Measurements from ENCODE around the gene LCE3E.
"Not testable (repeated sequence)": the region's sequence is repeated elsewhere in the genome, so short reads cannot be mapped to it uniquely, and the experiment has no call there.

Gene LCE3E

DNA sequence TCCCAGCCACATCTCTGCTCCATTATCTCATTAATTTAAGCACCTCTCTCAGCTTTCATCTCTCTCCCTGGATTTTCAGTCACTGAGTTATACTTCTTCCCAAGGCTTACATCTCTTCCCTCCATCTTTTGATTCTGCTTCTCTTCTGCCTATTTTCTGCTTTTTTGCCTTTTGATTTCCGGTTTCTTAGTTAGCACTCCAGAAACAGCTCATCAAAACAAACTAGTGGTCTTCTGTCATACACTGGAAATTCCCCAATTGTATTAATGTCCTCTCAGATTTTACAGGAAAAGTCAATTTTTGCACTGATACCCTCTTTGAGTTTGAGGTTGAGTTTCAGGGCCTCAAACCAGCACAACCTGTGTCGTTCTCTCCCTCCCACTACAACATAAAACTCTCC is 1.5 kb downstream of the LCE3E start:
- DNase-seq (ENCODE audit: low read depth, low spot score), result no peak
- H3K4me1 ChIP-seq (ENCODE audit: control insufficient read depth, insufficient read depth, low read length), result no peaks in the 10 kb centered on the region; the same call in 1 of the 2 replicates
- no peaks in the 10 kb centered on the region for H3K27me3 ChIP-seq (ENCODE audit: control insufficient read depth, insufficient read depth, low read length)
- no peak overlapping the region for H3K27ac ChIP-seq (ENCODE audit: low read length)
- peaks cover 6% of the 10 kb centered on the region for H3K9me3 ChIP-seq (ENCODE audit: control insufficient read depth, insufficient read depth, low read length)
- H3K4me3 ChIP-seq (ENCODE audit: low read length), result no peak overlapping the region
- no peaks in the 10 kb centered on the region for H3K36me3 ChIP-seq (ENCODE audit: control insufficient read depth, insufficient read depth, low read length)
- WGBS (ENCODE audit: insufficient coverage, insufficient read length), result no CpG with 5 or more reads among the region's 2 CpGs

DNA sequence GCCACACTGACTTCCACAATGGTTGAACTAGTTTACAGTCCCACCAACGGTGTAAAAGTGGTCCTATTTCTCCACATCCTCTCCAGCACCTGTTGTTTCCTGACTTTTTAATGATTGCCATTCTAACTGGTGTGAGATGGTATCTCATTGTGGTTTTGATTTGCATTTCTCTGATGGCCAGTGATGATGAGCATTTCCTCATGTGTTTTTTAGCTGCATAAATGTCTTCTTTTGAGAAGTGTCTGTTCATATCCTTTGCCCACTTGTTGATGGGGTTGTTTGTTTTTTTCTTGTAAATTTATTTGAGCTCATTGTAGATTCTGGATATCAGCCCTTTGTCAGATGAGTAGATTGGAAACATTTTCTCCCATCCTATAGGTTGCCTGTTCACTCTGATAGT is 18.2 kb downstream of the LCE3E start:
- WGBS (ENCODE audit: insufficient coverage, insufficient read length), result no CpG with 5 or more reads among the region's 1 CpG
- not testable (repeated sequence) for H3K4me3 ChIP-seq (ENCODE audit: low read length); H3K4me1 ChIP-seq (ENCODE audit: control insufficient read depth, insufficient read depth, low read length); H3K27ac ChIP-seq (ENCODE audit: low read length); H3K36me3 ChIP-seq (ENCODE audit: control insufficient read depth, insufficient read depth, low read length); H3K27me3 ChIP-seq (ENCODE audit: control insufficient read depth, insufficient read depth, low read length); DNase-seq (ENCODE audit: low read depth, low spot score)
- H3K9me3 ChIP-seq (ENCODE audit: control insufficient read depth, insufficient read depth, low read length), result peaks cover 18% of the 10 kb centered on the region

DNA sequence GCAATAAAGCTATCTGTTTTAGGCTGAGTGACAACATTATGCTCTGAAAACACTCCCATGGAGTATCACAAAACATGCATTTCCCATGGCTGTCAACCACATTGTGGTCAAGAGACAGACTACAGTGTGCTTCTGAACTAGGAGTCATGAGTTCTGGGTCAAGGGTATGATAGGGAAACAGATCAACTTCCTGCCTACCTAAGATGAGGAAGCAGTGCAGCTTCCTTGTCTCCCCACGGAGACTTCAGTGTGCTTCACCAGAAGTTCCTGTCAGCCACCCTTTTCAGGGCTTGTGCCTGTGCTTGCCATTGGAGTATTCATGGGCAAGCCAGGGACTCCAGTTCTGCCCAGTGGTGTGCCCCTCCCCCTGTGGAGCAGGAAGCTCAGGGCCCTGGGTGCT is 19.9 kb downstream of the LCE3E start:
- Histone ChIP-seq H3K4me3 (ENCODE audit: low read length) (no peak overlapping the region), H3K4me1 (ENCODE audit: control insufficient read depth, insufficient read depth, low read length) (no peaks in the 10 kb centered on the region), H3K36me3 (ENCODE audit: control insufficient read depth, insufficient read depth, low read length) (no peaks in the 10 kb centered on the region), H3K27me3 (ENCODE audit: control insufficient read depth, insufficient read depth, low read length) (no peaks in the 10 kb centered on the region), H3K27ac (ENCODE audit: low read length) (no peak overlapping the region), H3K9me3 (ENCODE audit: control insufficient read depth, insufficient read depth, low read length) (peaks cover 24% of the 10 kb centered on the region)
- WGBS (ENCODE audit: insufficient coverage, insufficient read length), result no CpG with 5 or more reads among the region's 1 CpG
- no peak for DNase-seq (ENCODE audit: low read depth, low spot score)

DNA sequence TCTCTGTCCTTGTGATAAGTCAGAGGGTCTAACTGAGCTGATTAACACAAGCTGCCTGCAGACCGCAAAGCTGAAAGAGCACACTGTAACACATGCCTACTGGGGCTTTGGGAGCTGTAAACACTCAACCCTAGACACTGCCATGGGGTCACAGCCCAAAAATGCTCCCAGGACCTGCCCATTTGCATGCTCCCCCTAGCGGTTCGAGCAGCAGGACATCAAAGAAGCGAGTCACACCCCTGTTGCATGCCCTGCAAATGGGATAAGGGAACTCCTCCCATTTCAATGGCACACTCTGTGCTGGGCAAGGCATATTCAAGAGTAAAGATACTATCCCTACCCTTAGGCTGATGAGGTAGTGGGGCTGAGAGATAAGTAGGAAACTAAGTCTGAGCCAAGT is 22.8 kb downstream of the LCE3E start:
- H3K27ac ChIP-seq (ENCODE audit: low read length), result no peak overlapping the region
- WGBS (ENCODE audit: insufficient coverage, insufficient read length), result no CpG with 5 or more reads among the region's 4 CpGs
- no peak overlapping the region for H3K4me3 ChIP-seq (ENCODE audit: low read length)
- no peaks in the 10 kb centered on the region for H3K36me3 ChIP-seq (ENCODE audit: control insufficient read depth, insufficient read depth, low read length)
- no peaks in the 10 kb centered on the region for H3K4me1 ChIP-seq (ENCODE audit: control insufficient read depth, insufficient read depth, low read length)
- no peaks in the 10 kb centered on the region for H3K27me3 ChIP-seq (ENCODE audit: control insufficient read depth, insufficient read depth, low read length)
- no peak for DNase-seq (ENCODE audit: low read depth, low spot score)
- peaks cover 24% of the 10 kb centered on the region for H3K9me3 ChIP-seq (ENCODE audit: control insufficient read depth, insufficient read depth, low read length)

DNA sequence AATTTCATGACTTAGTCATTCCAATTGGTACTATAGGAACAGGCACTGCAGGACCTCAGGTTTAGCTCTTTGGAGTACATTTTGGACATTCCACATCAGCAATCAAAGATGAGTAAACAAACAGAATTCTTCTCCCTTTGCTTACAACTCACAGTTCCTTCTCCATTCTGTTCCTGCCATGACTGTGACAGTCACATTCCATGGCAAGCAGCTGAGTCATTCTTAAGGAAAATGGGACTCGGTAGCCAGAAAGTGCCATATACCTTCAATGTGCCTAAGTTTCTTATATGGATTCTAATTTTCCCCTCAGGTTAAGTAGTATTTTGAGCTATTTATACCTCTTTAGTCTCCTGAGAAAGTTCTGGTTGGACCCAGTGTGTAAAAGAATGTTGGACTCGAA is 26.7 kb downstream of the LCE3E start:
- no peak for DNase-seq (ENCODE audit: low read depth, low spot score)
- Histone ChIP-seq H3K4me3 (ENCODE audit: low read length) (no peak overlapping the region), H3K27me3 (ENCODE audit: control insufficient read depth, insufficient read depth, low read length) (no peaks in the 10 kb centered on the region), H3K36me3 (ENCODE audit: control insufficient read depth, insufficient read depth, low read length) (no peaks in the 10 kb centered on the region), H3K27ac (ENCODE audit: low read length) (no peak overlapping the region), H3K4me1 (ENCODE audit: control insufficient read depth, insufficient read depth, low read length) (no peaks in the 10 kb centered on the region), H3K9me3 (ENCODE audit: control insufficient read depth, insufficient read depth, low read length) (peaks cover 22% of the 10 kb centered on the region)
- no CpG with 5 or more reads among the region's 2 CpGs for WGBS (ENCODE audit: insufficient coverage, insufficient read length)

DNA sequence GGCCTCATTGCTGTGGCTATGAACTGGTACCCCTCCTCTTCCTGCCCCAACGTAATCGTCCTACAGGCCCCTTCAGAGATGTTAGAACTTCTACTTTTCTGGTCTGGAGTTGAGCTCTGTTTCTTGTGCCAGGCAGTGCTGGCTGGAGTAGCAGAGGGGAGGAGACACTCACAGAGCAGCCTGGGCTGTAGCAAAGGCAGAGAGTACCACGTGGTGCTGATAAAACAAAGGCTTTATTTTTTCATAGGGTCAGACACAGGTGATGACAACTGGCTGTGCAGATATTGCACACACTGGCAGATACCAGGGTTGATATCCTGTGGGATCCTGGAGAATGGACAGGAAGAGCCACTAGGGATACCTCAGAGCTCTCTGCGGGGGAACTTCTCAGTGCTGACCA is 29.1 kb downstream of the LCE3E start:
- H3K36me3 ChIP-seq (ENCODE audit: control insufficient read depth, insufficient read depth, low read length), result no peaks in the 10 kb centered on the region
- H3K9me3 ChIP-seq (ENCODE audit: control insufficient read depth, insufficient read depth, low read length), result peaks cover 13% of the 10 kb centered on the region

DNA sequence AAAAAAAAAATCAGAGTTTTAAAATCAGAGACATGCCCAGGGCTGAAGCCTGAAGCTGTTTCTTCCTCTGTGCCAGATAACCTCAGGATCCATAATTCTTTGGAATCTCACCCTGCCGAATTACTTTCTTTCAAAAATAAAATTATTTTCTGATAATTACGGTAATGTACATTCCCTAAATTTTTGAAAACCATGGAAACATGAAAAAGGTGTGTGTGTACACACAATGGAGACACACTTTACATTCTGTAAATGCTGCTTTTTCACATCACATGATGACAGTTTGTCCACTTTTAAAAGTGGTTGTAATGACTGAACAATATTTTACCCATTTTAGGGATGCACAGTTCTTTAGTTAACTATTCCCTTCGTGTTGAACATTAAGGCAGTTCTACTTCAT is 30.8 kb downstream of the LCE3E start:
- no peak for DNase-seq (ENCODE audit: low read depth, low spot score)
- Histone ChIP-seq H3K27ac (ENCODE audit: low read length) (no peak overlapping the region), H3K36me3 (ENCODE audit: control insufficient read depth, insufficient read depth, low read length) (no peaks in the 10 kb centered on the region), H3K4me3 (ENCODE audit: low read length) (no peak overlapping the region), H3K9me3 (ENCODE audit: control insufficient read depth, insufficient read depth, low read length) (peaks cover 10% of the 10 kb centered on the region), H3K27me3 (ENCODE audit: control insufficient read depth, insufficient read depth, low read length) (no peaks in the 10 kb centered on the region), H3K4me1 (ENCODE audit: control insufficient read depth, insufficient read depth, low read length) (no peaks in the 10 kb centered on the region)
- no CpG with 5 or more reads among the region's 3 CpGs for WGBS (ENCODE audit: insufficient coverage, insufficient read length)

More for the DNA sequence above, 29.1 kb downstream of the LCE3E start:
- Histone ChIP-seq H3K27me3 (ENCODE audit: control insufficient read depth, insufficient read depth, low read length) (no peaks in the 10 kb centered on the region), H3K4me1 (ENCODE audit: control insufficient read depth, insufficient read depth, low read length) (no peaks in the 10 kb centered on the region), H3K4me3 (ENCODE audit: low read length) (no peak overlapping the region), H3K27ac (ENCODE audit: low read length) (no peak overlapping the region)
- WGBS (ENCODE audit: insufficient coverage, insufficient read length), result no CpG with 5 or more reads among the region's 4 CpGs
- no peak for DNase-seq (ENCODE audit: low read depth, low spot score)

DNA sequence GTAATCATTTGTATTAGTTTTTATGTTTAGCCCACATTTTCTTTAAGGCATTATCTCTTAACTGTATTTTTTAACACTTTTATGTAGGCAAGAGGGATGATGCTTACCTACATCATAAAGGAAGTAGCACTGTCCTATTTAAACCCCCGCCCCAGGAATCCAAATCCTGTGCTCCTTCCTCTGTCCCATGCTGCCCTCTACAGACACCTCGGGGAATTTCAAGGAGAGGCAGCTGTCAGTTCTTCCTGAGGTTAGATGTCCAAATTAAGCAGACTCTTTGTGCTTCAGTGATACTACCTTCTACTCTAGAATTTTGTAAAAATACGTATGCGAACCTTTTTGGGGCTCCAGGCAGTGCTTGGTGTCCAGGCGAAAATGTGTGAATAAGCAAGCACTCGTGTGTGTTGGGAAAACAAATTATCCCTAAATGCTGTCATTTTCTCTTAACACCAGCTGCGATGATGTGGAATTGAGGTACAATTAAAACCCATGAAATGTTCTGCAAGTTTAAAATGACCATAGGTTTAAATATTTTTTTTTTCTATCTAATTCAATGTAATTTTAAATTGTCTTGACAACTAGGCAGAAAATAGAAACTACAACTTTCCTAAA is 33.1 kb downstream of the LCE3E start:
- Histone ChIP-seq H3K9me3 (ENCODE audit: control insufficient read depth, insufficient read depth, low read length) (peaks cover 10% of the 10 kb centered on the region), H3K27me3 (ENCODE audit: control insufficient read depth, insufficient read depth, low read length) (no peaks in the 10 kb centered on the region), H3K4me1 (ENCODE audit: control insufficient read depth, insufficient read depth, low read length) (no peaks in the 10 kb centered on the region), H3K36me3 (ENCODE audit: control insufficient read depth, insufficient read depth, low read length) (no peaks in the 10 kb centered on the region), H3K4me3 (ENCODE audit: low read length) (no peak overlapping the region), H3K27ac (ENCODE audit: low read length) (no peak overlapping the region)
- WGBS (ENCODE audit: insufficient coverage, insufficient read length), result no CpG with 5 or more reads among the region's 7 CpGs
- DNase-seq (ENCODE audit: low read depth, low spot score), result no peak

DNA sequence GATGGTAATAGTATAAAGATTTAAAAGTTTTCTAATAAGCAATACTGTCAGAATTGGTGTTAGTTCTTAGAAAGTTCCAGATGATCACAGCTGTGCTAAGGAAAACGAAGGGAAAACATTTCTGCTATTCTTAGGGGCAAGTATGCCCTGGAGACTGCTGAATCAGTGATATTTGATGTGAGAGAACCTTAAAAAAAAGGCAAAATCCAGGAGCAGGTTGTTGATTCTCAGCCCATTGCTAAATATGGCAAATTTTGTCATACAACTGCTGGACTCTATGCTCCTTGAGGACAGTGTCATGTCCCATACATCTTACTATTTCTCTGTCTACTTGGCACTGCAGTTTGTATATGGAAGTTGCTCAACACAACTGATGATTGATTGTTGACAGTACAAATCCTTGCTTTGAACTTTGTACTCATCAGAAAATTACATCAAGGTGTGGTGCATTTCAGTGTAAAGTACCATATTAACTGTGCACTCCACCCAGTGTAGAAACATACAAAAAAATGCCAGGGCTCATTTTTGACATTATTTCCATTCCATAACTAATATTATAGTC is 41.4 kb downstream of the LCE3E start:
- Histone ChIP-seq H3K9me3 (ENCODE audit: control insufficient read depth, insufficient read depth, low read length) (peaks cover 3% of the 10 kb centered on the region), H3K4me3 (ENCODE audit: low read length) (no peak overlapping the region), H3K27ac (ENCODE audit: low read length) (no peak overlapping the region), H3K27me3 (ENCODE audit: control insufficient read depth, insufficient read depth, low read length) (no peaks in the 10 kb centered on the region), H3K36me3 (ENCODE audit: control insufficient read depth, insufficient read depth, low read length) (no peaks in the 10 kb centered on the region), H3K4me1 (ENCODE audit: control insufficient read depth, insufficient read depth, low read length) (no peaks in the 10 kb centered on the region)
- no CpG with 5 or more reads among the region's 1 CpG for WGBS (ENCODE audit: insufficient coverage, insufficient read length)
- DNase-seq (ENCODE audit: low read depth, low spot score), result no peak

DNA sequence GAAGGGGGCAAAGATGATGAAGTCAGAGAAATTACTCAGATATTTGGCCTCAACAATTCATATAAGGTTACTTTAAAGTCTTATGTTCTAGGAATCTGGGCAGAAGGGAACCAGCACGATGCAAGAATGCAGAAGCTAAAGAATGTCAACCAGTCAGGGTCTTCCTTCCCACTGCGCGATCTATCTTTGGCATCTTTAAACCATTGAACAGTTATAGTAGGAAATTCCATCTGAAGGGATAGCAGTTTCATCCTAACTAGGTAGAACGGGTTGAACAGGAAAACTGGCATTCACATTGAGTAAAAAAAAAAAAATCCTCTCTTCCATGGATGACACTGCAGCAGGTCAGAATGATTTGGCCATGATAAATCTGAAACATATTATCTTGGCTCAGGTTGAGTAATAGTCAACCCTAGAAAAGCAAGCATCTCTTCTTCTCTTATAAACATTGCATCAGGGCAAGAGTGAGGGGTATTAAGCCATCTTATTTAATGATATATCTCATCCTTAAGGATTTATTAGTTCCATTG is 46.0 kb downstream of the LCE3E start:
- no peak for DNase-seq (ENCODE audit: low read depth, low spot score)
- Histone ChIP-seq H3K4me1 (ENCODE audit: control insufficient read depth, insufficient read depth, low read length) (no peaks in the 10 kb centered on the region), H3K9me3 (ENCODE audit: control insufficient read depth, insufficient read depth, low read length) (peaks cover 11% of the 10 kb centered on the region), H3K4me3 (ENCODE audit: low read length) (no peak overlapping the region), H3K27ac (ENCODE audit: low read length) (no peak overlapping the region), H3K27me3 (ENCODE audit: control insufficient read depth, insufficient read depth, low read length) (no peaks in the 10 kb centered on the region), H3K36me3 (ENCODE audit: control insufficient read depth, insufficient read depth, low read length) (no peaks in the 10 kb centered on the region)
- no CpG with 5 or more reads among the region's 4 CpGs for WGBS (ENCODE audit: insufficient coverage, insufficient read length)

DNA sequence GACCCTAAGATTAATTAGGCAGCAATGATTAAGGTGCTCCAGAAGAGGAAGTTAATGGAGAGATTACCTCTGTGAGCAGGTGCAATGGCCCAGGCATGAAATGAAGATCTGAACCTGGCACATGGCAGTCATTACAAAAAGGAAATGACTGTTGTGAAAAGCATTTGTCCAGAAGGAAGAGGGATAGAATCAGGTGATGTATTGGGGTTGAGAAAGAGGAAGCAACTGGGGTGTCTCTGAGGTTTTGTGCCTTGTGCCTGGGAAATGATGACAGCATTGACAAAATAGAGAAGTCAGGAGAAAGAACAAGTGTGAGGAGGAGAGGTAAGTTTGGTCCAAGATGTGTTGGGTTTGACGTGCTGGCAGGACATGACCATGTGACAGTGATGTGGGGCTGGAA is 46.7 kb downstream of the LCE3E start:
- H3K4me1 ChIP-seq (ENCODE audit: control insufficient read depth, insufficient read depth, low read length), result no peaks in the 10 kb centered on the region
- no peak for DNase-seq (ENCODE audit: low read depth, low spot score)
- no CpG with 5 or more reads among the region's 1 CpG for WGBS (ENCODE audit: insufficient coverage, insufficient read length)
- no peak overlapping the region for H3K27ac ChIP-seq (ENCODE audit: low read length)
- H3K36me3 ChIP-seq (ENCODE audit: control insufficient read depth, insufficient read depth, low read length), result no peaks in the 10 kb centered on the region
- H3K9me3 ChIP-seq (ENCODE audit: control insufficient read depth, insufficient read depth, low read length), result peaks cover 11% of the 10 kb centered on the region
- no peaks in the 10 kb centered on the region for H3K27me3 ChIP-seq (ENCODE audit: control insufficient read depth, insufficient read depth, low read length)
- no peak overlapping the region for H3K4me3 ChIP-seq (ENCODE audit: low read length)

Measured in iPS DF 6.9 (cell line).